Panc1 (cell line): ENCODE results near the gene TVP23A.

Source experiments
- SIN3A ChIP-seq: IDR thresholded peaks from 2 replicates; pipeline ENCODE4 v1.6.1; 2012; ENCODE audit warnings: low read depth, mild to moderate bottlenecking, low read length, moderate library complexity, borderline replicate concordance; ENCODE audit not compliant: insufficient read depth
- TF ChIP-seq, protein P1 (sequence below), 2 experiments: IDR thresholded peaks; 2 replicates each; pipeline ENCODE4 v1.6.1; 2011 to 2012; ENCODE audit warnings: low read depth in 2 of 2, control low read depth in 1 of 2, low read length in 1 of 2, mild to moderate bottlenecking in 1 of 2, moderate library complexity in 1 of 2; ENCODE audit not compliant: insufficient read depth in 1 of 2
- TF ChIP-seq, protein P2 (sequence below): fragments of 450-650 bp; IDR thresholded peaks from 2 replicates; pipeline ENCODE4 v1.5.1; 2017; ENCODE audit warnings: mild to moderate bottlenecking

DNA sequence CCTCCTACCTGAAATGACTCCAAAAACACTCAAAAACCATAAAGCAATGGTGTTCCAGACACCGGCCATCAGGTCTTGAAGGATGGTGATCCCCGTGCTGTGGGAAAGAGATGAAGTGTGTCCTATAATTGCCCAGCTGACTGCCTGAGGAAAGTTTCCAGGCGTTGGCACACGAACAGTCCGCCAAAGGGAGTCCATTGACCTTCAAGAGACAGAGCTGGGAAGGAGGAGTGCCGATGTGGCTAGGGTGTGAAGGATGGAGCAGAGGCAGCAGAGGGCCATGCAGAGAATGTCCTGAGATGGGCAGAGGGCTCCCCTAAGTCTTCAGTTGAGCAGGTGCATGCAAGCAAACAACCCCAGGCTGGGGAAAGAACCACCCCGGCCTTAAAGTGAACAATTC, 86.8 kb downstream of the TVP23A start:
- TF ChIP-seq, protein P1, sequence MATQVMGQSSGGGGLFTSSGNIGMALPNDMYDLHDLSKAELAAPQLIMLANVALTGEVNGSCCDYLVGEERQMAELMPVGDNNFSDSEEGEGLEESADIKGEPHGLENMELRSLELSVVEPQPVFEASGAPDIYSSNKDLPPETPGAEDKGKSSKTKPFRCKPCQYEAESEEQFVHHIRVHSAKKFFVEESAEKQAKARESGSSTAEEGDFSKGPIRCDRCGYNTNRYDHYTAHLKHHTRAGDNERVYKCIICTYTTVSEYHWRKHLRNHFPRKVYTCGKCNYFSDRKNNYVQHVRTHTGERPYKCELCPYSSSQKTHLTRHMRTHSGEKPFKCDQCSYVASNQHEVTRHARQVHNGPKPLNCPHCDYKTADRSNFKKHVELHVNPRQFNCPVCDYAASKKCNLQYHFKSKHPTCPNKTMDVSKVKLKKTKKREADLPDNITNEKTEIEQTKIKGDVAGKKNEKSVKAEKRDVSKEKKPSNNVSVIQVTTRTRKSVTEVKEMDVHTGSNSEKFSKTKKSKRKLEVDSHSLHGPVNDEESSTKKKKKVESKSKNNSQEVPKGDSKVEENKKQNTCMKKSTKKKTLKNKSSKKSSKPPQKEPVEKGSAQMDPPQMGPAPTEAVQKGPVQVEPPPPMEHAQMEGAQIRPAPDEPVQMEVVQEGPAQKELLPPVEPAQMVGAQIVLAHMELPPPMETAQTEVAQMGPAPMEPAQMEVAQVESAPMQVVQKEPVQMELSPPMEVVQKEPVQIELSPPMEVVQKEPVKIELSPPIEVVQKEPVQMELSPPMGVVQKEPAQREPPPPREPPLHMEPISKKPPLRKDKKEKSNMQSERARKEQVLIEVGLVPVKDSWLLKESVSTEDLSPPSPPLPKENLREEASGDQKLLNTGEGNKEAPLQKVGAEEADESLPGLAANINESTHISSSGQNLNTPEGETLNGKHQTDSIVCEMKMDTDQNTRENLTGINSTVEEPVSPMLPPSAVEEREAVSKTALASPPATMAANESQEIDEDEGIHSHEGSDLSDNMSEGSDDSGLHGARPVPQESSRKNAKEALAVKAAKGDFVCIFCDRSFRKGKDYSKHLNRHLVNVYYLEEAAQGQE (IDR thresholded peaks at IDR 0.05; ENCODE audit: insufficient read depth in 1 of 2, low read depth in 2 of 2, low read length in 1 of 2), result no peak
- TF ChIP-seq, protein P2, sequence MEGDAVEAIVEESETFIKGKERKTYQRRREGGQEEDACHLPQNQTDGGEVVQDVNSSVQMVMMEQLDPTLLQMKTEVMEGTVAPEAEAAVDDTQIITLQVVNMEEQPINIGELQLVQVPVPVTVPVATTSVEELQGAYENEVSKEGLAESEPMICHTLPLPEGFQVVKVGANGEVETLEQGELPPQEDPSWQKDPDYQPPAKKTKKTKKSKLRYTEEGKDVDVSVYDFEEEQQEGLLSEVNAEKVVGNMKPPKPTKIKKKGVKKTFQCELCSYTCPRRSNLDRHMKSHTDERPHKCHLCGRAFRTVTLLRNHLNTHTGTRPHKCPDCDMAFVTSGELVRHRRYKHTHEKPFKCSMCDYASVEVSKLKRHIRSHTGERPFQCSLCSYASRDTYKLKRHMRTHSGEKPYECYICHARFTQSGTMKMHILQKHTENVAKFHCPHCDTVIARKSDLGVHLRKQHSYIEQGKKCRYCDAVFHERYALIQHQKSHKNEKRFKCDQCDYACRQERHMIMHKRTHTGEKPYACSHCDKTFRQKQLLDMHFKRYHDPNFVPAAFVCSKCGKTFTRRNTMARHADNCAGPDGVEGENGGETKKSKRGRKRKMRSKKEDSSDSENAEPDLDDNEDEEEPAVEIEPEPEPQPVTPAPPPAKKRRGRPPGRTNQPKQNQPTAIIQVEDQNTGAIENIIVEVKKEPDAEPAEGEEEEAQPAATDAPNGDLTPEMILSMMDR, result no peak
- no peak for TF ChIP-seq SIN3A
